Cardiac muscle cell (in vitro differentiated cells and primary cell): ENCODE results near the gene DENND1C. TPM values are rescaled to one million over a fixed set of nuclear protein-coding genes. Genes with fewer than 3 reads are reported as not detected.

Experiments used
- DNase-seq, 2 donors: peaks; one replicate each; pipeline versions ENCODE4 v3.0.0 to v3.0.0-alpha.2; 2010 to 2017; ENCODE audit warnings: low read depth in 1 of 2, low spot score in 1 of 2
- H3K27ac ChIP-seq: fragments of 200-600 bp; sonication (generic); 2 replicates; pipeline ENCODE4 v1.5.1; 2016
- H3K27me3 ChIP-seq: fragments of 200-600 bp; sonication (generic); 2 replicates; pipeline ENCODE4 v1.6.0; 2016; ENCODE audit warnings: control low read depth
- H3K36me3 ChIP-seq: fragments of 200-600 bp; sonication (generic); 2 replicates; pipeline ENCODE4 v1.5.1; 2016; ENCODE audit warnings: control low read depth
- H3K4me1 ChIP-seq: fragments of 200-600 bp; sonication (generic); 2 replicates; pipeline ENCODE4 v1.8.1; 2017; ENCODE audit warnings: low read depth, mild to moderate bottlenecking, mixed run types
- H3K4me3 ChIP-seq: fragments of 200-600 bp; sonication (generic); 2 replicates; pipeline ENCODE4 v1.5.1; 2016; ENCODE audit warnings: mild to moderate bottlenecking
- H3K9me3 ChIP-seq: fragments of 200-600 bp; sonication (generic); 2 replicates; pipeline ENCODE4 v1.5.1; 2017; ENCODE audit warnings: low read depth, mild to moderate bottlenecking, control low read depth
- CTCF ChIP-seq: IDR thresholded peaks from 2 replicates; pipeline ENCODE4 v1.5.1; 2012; ENCODE audit warnings: low read depth, mild to moderate bottlenecking, low read length
- polyA plus RNA-seq: library from polyadenylated mRNA; unstranded; fragments of >200 nt; fragmentation: Nextera tagmentation; extraction: Ambion mirVana; gene quantifications from 2 replicates; pipeline ENCODE4 v1.2.1, GENCODE V29; 2016
- total RNA-seq: library from RNA; depleted of rRNA; stranded (reverse); fragments of >200 nt; gene quantifications from 2 replicates; pipeline ENCODE4 v1.2.3, GENCODE V29; 2016

Gene DENND1C
- total and polyA plus RNA-seq, 2 experiments from 2014 or later: 1.8 to 4.9 TPM

GRCh38 chr19:6443986-6444385 lies 37.6 kb downstream of the DENND1C start:
- Histone ChIP-seq H3K36me3 (no peaks in the 10 kb centered on the region), H3K9me3 (no peaks in the 10 kb centered on the region), H3K27ac (no peak overlapping the region), H3K4me1 (no peaks in the 10 kb centered on the region), H3K27me3 (no peaks in the 10 kb centered on the region), H3K4me3 (no peak overlapping the region)
- DNase-seq: no peak
- no peak for TF ChIP-seq CTCF

- Histone ChIP-seq H3K27ac (no peak overlapping the region), H3K9me3 (no peaks in the 10 kb centered on the region), H3K36me3 (no peaks in the 10 kb centered on the region), H3K27me3 (no peaks in the 10 kb centered on the region), H3K4me1 (no peaks in the 10 kb centered on the region), H3K4me3 (no peak overlapping the region)
- TF ChIP-seq CTCF: no peak
- no peak for DNase-seq
Measured at GRCh38 chr19:6442087-6442688, 39.4 kb downstream of the DENND1C start.

GRCh38 chr19:6440905-6441304 lies 40.7 kb downstream of the DENND1C start:
- H3K4me1 ChIP-seq: no peaks in the 10 kb centered on the region
- no peak for DNase-seq
- no peak overlapping the region for H3K27ac ChIP-seq
- no peaks in the 10 kb centered on the region for H3K36me3 ChIP-seq
- no peak overlapping the region for H3K4me3 ChIP-seq
- no peaks in the 10 kb centered on the region for H3K9me3 ChIP-seq
- no peak for TF ChIP-seq CTCF
- H3K27me3 ChIP-seq: no peaks in the 10 kb centered on the region

GRCh38 chr19:6439743-6440142 lies 41.8 kb downstream of the DENND1C start:
- H3K27me3 ChIP-seq: no peaks in the 10 kb centered on the region
- TF ChIP-seq CTCF: no peak
- H3K36me3 ChIP-seq: no peaks in the 10 kb centered on the region
- H3K4me3 ChIP-seq: no peak overlapping the region
- H3K27ac ChIP-seq: no peak overlapping the region
- DNase-seq: no peak
- no peaks in the 10 kb centered on the region for H3K9me3 ChIP-seq
- no peaks in the 10 kb centered on the region for H3K4me1 ChIP-seq

- no peak for DNase-seq
- H3K4me1 ChIP-seq: no peaks in the 10 kb centered on the region
- no peaks in the 10 kb centered on the region for H3K9me3 ChIP-seq
- no peak within 1 kb of the TSS for H3K4me3 ChIP-seq
- H3K36me3 ChIP-seq: no peaks in the 10 kb centered on the region
- peaks cover 9% of the 10 kb centered on the region for H3K27me3 ChIP-seq
- H3K27ac ChIP-seq: no peak within 1 kb of the TSS
- no peak for TF ChIP-seq CTCF
Measured at GRCh38 chr19:6433663-6434062, 47.9 kb downstream of the DENND1C start, which contains the start of gene SLC25A41. Gene SLC25A41 (minus strand): TSS chr19:6433763. CDS start chr19:6433693, 70 bp downstream.
